SJSA1 (cell line): Measurements from ENCODE around the gene SNU13. TPM values are rescaled to one million over a fixed set of nuclear protein-coding genes. Genes with fewer than 3 reads are reported as not detected.
"Not testable (repeated sequence)": the region's sequence is repeated elsewhere in the genome, so short reads cannot be mapped to it uniquely, and the experiment has no call there.

Source experiments
- DNase-seq, 2 experiments: peaks; one replicate each; pipeline ENCODE4 v3.0.0-alpha.2; 2015 to 2020; ENCODE audit warnings: low spot score in 2 of 2, low read depth in 1 of 2
- H3K27ac ChIP-seq: fragments of 250-450 bp; sonication (Bioruptor Pico); 2 replicates; pipeline ENCODE4 v1.5.1; 2020; ENCODE audit warnings: mild to moderate bottlenecking, moderate library complexity
- H3K27me3 ChIP-seq: fragments of 250-450 bp; sonication (Bioruptor Pico); replicated peaks from 2 replicates; pipeline ENCODE4 v1.5.1; 2020; ENCODE audit warnings: mild to moderate bottlenecking, moderate library complexity
- H3K36me3 ChIP-seq: fragments of 250-450 bp; sonication (Bioruptor Pico); 2 replicates; pipeline ENCODE4 v1.5.1; 2020; ENCODE audit warnings: mild to moderate bottlenecking
- H3K4me1 ChIP-seq: fragments of 250-450 bp; sonication (Bioruptor Pico); replicated peaks from 2 replicates; pipeline ENCODE4 v1.6.1; 2021; ENCODE audit warnings: mild to moderate bottlenecking
- H3K4me3 ChIP-seq: fragments of 250-450 bp; sonication (Bioruptor Pico); 2 replicates; pipeline ENCODE4 v1.5.1; 2020; ENCODE audit warnings: mild to moderate bottlenecking
- H3K9me3 ChIP-seq: fragments of 250-450 bp; sonication (Bioruptor Pico); replicated peaks from 2 replicates; pipeline ENCODE4 v1.5.1; 2020; ENCODE audit warnings: mild to moderate bottlenecking
- total RNA-seq: library from RNA; depleted of rRNA; stranded (reverse); fragments of >200 nt; shearing (Covaris generic); gene quantifications from 2 replicates; pipeline ENCODE4 v1.2.3, GENCODE V29; 2014

SNU13 gene
- total RNA-seq, 1 experiment from 2014 or later = 179 TPM

GRCh38 chr22:41648432-41648831, 40.2 kb downstream of the SNU13 start:
- no peak for DNase-seq
- Histone ChIP-seq H3K27me3 (no peaks in the 10 kb centered on the region), H3K36me3 (peaks cover 87% of the 10 kb centered on the region), H3K4me1 (no peaks in the 10 kb centered on the region), H3K27ac (no peak overlapping the region), H3K4me3 (no peak overlapping the region), H3K9me3 (no peaks in the 10 kb centered on the region)

- no peak for DNase-seq
- peaks cover 87% of the 10 kb centered on the region for H3K36me3 ChIP-seq
- H3K27ac ChIP-seq = no peak overlapping the region
- no peak overlapping the region for H3K4me3 ChIP-seq
- no peaks in the 10 kb centered on the region for H3K9me3 ChIP-seq
- H3K27me3 ChIP-seq = no peaks in the 10 kb centered on the region
- H3K4me1 ChIP-seq = no peaks in the 10 kb centered on the region
Observed at GRCh38 chr22:41647771-41648170, 40.9 kb downstream of the SNU13 start.

- Histone ChIP-seq H3K4me1 (no peaks in the 10 kb centered on the region), H3K9me3 (no peaks in the 10 kb centered on the region), H3K4me3 (no peak overlapping the region), H3K36me3 (peaks cover 90% of the 10 kb centered on the region), H3K27ac (no peak overlapping the region), H3K27me3 (no peaks in the 10 kb centered on the region)
- DNase-seq = no peak
Observed at GRCh38 chr22:41642331-41643110, 46.1 kb downstream of the SNU13 start.

- Histone ChIP-seq H3K27me3 (no peaks in the 10 kb centered on the region), H3K9me3 (no peaks in the 10 kb centered on the region), H3K27ac (no peak overlapping the region), H3K36me3 (peaks cover 90% of the 10 kb centered on the region), H3K4me3 (no peak overlapping the region), H3K4me1 (no peaks in the 10 kb centered on the region)
- DNase-seq = no peak
Observed at GRCh38 chr22:41641854-41642253, 46.8 kb downstream of the SNU13 start.

- no peak overlapping the region for H3K27ac ChIP-seq
- H3K36me3 ChIP-seq = peaks cover 92% of the 10 kb centered on the region
- no peaks in the 10 kb centered on the region for H3K27me3 ChIP-seq
- H3K4me3 ChIP-seq = no peak overlapping the region
- H3K9me3 ChIP-seq = no peaks in the 10 kb centered on the region
- DNase-seq = no peak
- H3K4me1 ChIP-seq = no peaks in the 10 kb centered on the region
Observed at GRCh38 chr22:41638748-41639147, 49.9 kb downstream of the SNU13 start.

GRCh38 chr22:41638124-41638523, 50.5 kb downstream of the SNU13 start:
- H3K36me3 ChIP-seq = peaks cover 95% of the 10 kb centered on the region
- H3K27me3 ChIP-seq = no peaks in the 10 kb centered on the region
- H3K4me1 ChIP-seq = no peaks in the 10 kb centered on the region
- no peak for DNase-seq
- no peak overlapping the region for H3K4me3 ChIP-seq
- H3K9me3 ChIP-seq = no peaks in the 10 kb centered on the region
- H3K27ac ChIP-seq = no peak overlapping the region

- peaks cover 94% of the 10 kb centered on the region for H3K36me3 ChIP-seq
- not testable (repeated sequence) for H3K27me3 ChIP-seq
Observed at GRCh38 chr22:41637623-41638022, 51.0 kb downstream of the SNU13 start.

GRCh38 chr22:41636467-41636866, 52.2 kb downstream of the SNU13 start:
- no peak overlapping the region for H3K27ac ChIP-seq
- H3K36me3 ChIP-seq = peaks cover 90% of the 10 kb centered on the region
- no peaks in the 10 kb centered on the region for H3K4me1 ChIP-seq
- no peaks in the 10 kb centered on the region for H3K27me3 ChIP-seq
- no peaks in the 10 kb centered on the region for H3K9me3 ChIP-seq
- no peak for DNase-seq
- no peak overlapping the region for H3K4me3 ChIP-seq

More at GRCh38 chr22:41637623-41638022, 51.0 kb downstream of the SNU13 start:
- not testable (repeated sequence) for H3K27ac ChIP-seq, DNase-seq, H3K9me3 ChIP-seq, H3K4me1 ChIP-seq, H3K4me3 ChIP-seq

GRCh38 chr22:41634610-41635009, 54.1 kb downstream of the SNU13 start:
- not testable (repeated sequence) for H3K27ac ChIP-seq, DNase-seq, H3K4me3 ChIP-seq, H3K4me1 ChIP-seq, H3K9me3 ChIP-seq, H3K27me3 ChIP-seq
- peaks cover 81% of the 10 kb centered on the region for H3K36me3 ChIP-seq

- not testable (repeated sequence) for H3K27ac ChIP-seq, DNase-seq, H3K4me1 ChIP-seq, H3K4me3 ChIP-seq, H3K9me3 ChIP-seq, H3K27me3 ChIP-seq
- H3K36me3 ChIP-seq = peaks cover 86% of the 10 kb centered on the region
Observed at GRCh38 chr22:41631615-41632014, 57.1 kb downstream of the SNU13 start.

GRCh38 chr22:41631115-41631514, 57.6 kb downstream of the SNU13 start:
- H3K4me1 ChIP-seq, H3K27me3 ChIP-seq, H3K9me3 ChIP-seq, H3K4me3 ChIP-seq, H3K27ac ChIP-seq, DNase-seq: not testable (repeated sequence)
- peaks cover 84% of the 10 kb centered on the region for H3K36me3 ChIP-seq

GRCh38 chr22:41625577-41625976, 63.1 kb downstream of the SNU13 start:
- no peaks in the 10 kb centered on the region for H3K9me3 ChIP-seq
- no peaks in the 10 kb centered on the region for H3K27me3 ChIP-seq
- peaks cover 7% of the 10 kb centered on the region for H3K4me1 ChIP-seq
- no peak overlapping the region for H3K27ac ChIP-seq
- peaks cover 95% of the 10 kb centered on the region for H3K36me3 ChIP-seq
- H3K4me3 ChIP-seq = no peak overlapping the region
- no peak for DNase-seq
